Prostate gland (tissue), 2 donors: ENCODE results near the gene HDGFL3.

Source experiments
- CTCF ChIP-seq, 4 experiments: fragments of 200-600 bp in 2 of 4; fragments of 450-650 bp in 2 of 4; sonication (generic) in 2 of 4; IDR thresholded peaks; 1 replicate in 3 of 4; 2 replicates in 1 of 4; pipeline ENCODE4 v1.5.1; 2016 to 2019; ENCODE audit warnings: antibody characterized with exemption in 4 of 4, mild to moderate bottlenecking in 2 of 4, moderate library complexity in 2 of 4
- POLR2A ChIP-seq: fragments of 450-650 bp; IDR thresholded peaks from one replicate; pipeline ENCODE4 v1.6.1; 2016; ENCODE audit warnings: antibody characterized with exemption, mild to moderate bottlenecking
- POLR2AphosphoS5 ChIP-seq: sonication (generic); formaldehyde crosslinking; IDR thresholded peaks from one replicate; pipeline ENCODE4 v1.6.1; 2017; ENCODE audit warnings: antibody characterized with exemption

GRCh38 chr15:83144771-83145170 lies 62.9 kb downstream of the HDGFL3 start:
- no peak for TF ChIP-seq POLR2AphosphoS5
- no peak for TF ChIP-seq CTCF (IDR thresholded peaks at IDR 0.05)
- TF ChIP-seq POLR2A, result no peak
